Testis (tissue), 3 donors: ENCODE data around the gene MTUS2. TPM values are rescaled to one million over a fixed set of nuclear protein-coding genes. Genes with fewer than 3 reads are reported as not detected.

ENCODE experiments used
- DNase-seq: peaks from one replicate; pipeline ENCODE4 v3.0.0-alpha.2; 2019
- H3K27ac ChIP-seq, 2 donors: fragments of 200-600 bp; sonication (generic); one replicate each; pipeline ENCODE4 v1.5.1; 2019
- H3K27me3 ChIP-seq: fragments of 200-600 bp; sonication (generic); one replicate; pipeline ENCODE4 v1.5.1; 2019
- H3K36me3 ChIP-seq: fragments of 200-600 bp; sonication (generic); one replicate; pipeline ENCODE4 v1.5.1; 2017; ENCODE audit warnings: low read depth; ENCODE audit errors: missing control alignments
- H3K4me1 ChIP-seq: fragments of 200-600 bp; sonication (generic); one replicate; pipeline ENCODE4 v1.5.1; 2019
- H3K4me3 ChIP-seq, 2 donors: fragments of 200-600 bp; sonication (generic); one replicate each; pipeline ENCODE4 v1.5.1; 2017 to 2019
- H3K9me3 ChIP-seq: fragments of 200-600 bp; sonication (generic); one replicate; pipeline ENCODE4 v1.5.1; 2017
- POLR2A ChIP-seq: fragments of 450-650 bp; IDR thresholded peaks from one replicate; pipeline ENCODE4 v1.6.1; 2017; ENCODE audit warnings: antibody characterized with exemption, mild to moderate bottlenecking, moderate library complexity
- WGBS, 2 donors: methylation state at CpG; one replicate each; pipeline ENCODE4 v1.1.5; 2018; 5-methylcytosine and 5-hydroxymethylcytosine counted together
- intact Hi-C: fragments of 100-400 bp; cut with DNase I; formaldehyde crosslinking; loops from one replicate; pipeline ENCODE4 v1.15.1; 2023; ENCODE audit warnings: low total_unique reads
- polyA plus RNA-seq: library from polyadenylated mRNA; stranded (reverse); fragments of 350-450 nt; fragmentation: Illumina TruSeq; extraction: RNeasy Lipid Tissue Mini Kit (QIAGEN cat#74804); gene quantifications from one replicate; pipeline ENCODE4 v1.2.3, GENCODE V29; 2014; ENCODE audit warnings: low read depth, low replicate concordance; ENCODE audit not compliant: insufficient read depth
- total RNA-seq, 2 donors: library from RNA; depleted of rRNA; stranded (reverse); fragments of >200 nt; gene quantifications; one replicate each; pipeline ENCODE4 v1.2.3, GENCODE V29; 2016
- TF ChIP-seq, protein P1 (sequence below), 3 experiments: fragments of 450-650 bp in 2 of 3; fragments of 200-600 bp in 1 of 3; sonication (generic) in 1 of 3; IDR thresholded peaks; one replicate each; pipeline ENCODE4 v1.5.1; 2016 to 2019; ENCODE audit warnings: antibody characterized with exemption in 3 of 3, mild to moderate bottlenecking in 2 of 3, moderate library complexity in 1 of 3

Gene MTUS2
- total and polyA plus RNA-seq, 3 donors from 2014 or later: 2.1 to 9.2 (median 8.3) TPM

GRCh38 chr13:28967029-28967915 lies 147.1 kb downstream of the MTUS2 start:
- TF ChIP-seq, protein P1, sequence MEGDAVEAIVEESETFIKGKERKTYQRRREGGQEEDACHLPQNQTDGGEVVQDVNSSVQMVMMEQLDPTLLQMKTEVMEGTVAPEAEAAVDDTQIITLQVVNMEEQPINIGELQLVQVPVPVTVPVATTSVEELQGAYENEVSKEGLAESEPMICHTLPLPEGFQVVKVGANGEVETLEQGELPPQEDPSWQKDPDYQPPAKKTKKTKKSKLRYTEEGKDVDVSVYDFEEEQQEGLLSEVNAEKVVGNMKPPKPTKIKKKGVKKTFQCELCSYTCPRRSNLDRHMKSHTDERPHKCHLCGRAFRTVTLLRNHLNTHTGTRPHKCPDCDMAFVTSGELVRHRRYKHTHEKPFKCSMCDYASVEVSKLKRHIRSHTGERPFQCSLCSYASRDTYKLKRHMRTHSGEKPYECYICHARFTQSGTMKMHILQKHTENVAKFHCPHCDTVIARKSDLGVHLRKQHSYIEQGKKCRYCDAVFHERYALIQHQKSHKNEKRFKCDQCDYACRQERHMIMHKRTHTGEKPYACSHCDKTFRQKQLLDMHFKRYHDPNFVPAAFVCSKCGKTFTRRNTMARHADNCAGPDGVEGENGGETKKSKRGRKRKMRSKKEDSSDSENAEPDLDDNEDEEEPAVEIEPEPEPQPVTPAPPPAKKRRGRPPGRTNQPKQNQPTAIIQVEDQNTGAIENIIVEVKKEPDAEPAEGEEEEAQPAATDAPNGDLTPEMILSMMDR (IDR thresholded peaks at IDR 0.05): no peak
- no peak for TF ChIP-seq POLR2A
- Histone ChIP-seq H3K27me3 (no peaks in the 10 kb centered on the region), H3K27ac (no peak overlapping the region), H3K36me3 (no peaks in the 10 kb centered on the region), H3K9me3 (no peaks in the 10 kb centered on the region), H3K4me1 (no peaks in the 10 kb centered on the region), H3K4me3 (no peak overlapping the region)
- no peak for DNase-seq
- 84 to 89% methylated on average over 4 of the region's 4 CpGs for WGBS, 2 donors
- intact Hi-C loops: no loop called here

DNA sequence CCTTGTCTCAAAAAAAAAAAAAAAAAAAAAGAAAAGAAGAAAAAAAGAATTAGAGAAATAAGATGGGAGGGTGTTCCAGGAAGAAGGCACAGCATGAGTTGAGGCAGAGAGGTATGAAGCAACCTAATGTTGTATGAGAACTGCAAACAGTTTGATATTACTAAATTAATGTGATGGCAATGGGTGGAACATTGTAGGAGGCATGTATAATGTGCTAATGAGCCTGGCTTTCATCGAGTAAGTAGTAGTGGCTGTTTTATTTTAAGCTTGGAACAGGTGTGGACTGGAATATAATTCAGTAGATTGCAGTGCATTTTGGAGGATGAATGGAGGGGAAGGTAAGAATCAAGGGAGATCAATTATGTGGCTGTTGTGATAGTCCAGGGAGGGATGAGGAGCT lies 156.1 kb downstream of the MTUS2 start:
- H3K9me3 ChIP-seq: no peaks in the 10 kb centered on the region
- H3K4me3 ChIP-seq: no peak overlapping the region
- no peaks in the 10 kb centered on the region for H3K27me3 ChIP-seq
- no peaks in the 10 kb centered on the region for H3K4me1 ChIP-seq
- 79 to 84% methylated on average over 1 of the region's 1 CpG for WGBS, 2 donors
- TF ChIP-seq, protein P1 (IDR thresholded peaks at IDR 0.05): no peak
- TF ChIP-seq POLR2A: no peak
- no peak for DNase-seq
- intact Hi-C loops: no loop called here
- H3K27ac ChIP-seq: no peak overlapping the region
- no peaks in the 10 kb centered on the region for H3K36me3 ChIP-seq

DNA sequence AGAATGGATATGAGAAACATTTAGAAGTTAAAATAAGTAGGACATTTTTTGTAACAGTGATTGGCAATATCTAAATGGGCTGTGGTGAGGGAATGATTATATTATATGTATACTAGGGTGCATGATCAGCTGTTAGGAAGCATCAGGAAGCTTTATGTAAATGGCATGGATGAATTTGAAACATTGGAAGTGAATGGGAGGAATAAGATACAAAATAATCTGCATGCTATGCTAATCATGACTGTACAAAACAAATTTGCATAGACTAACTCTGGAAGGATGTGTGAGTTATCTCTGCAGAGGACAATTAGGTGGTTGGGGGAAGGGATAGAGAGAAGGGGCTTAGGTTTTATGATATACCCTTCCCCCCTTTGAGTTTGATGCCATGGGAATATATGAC lies 156.5 kb downstream of the MTUS2 start:
- H3K9me3 ChIP-seq: no peaks in the 10 kb centered on the region
- no peaks in the 10 kb centered on the region for H3K4me1 ChIP-seq
- no peak overlapping the region for H3K4me3 ChIP-seq
- no peaks in the 10 kb centered on the region for H3K36me3 ChIP-seq
- no peak for DNase-seq
- H3K27me3 ChIP-seq: no peaks in the 10 kb centered on the region
- TF ChIP-seq, protein P1 (IDR thresholded peaks at IDR 0.05): no peak
- no peak for TF ChIP-seq POLR2A
- intact Hi-C loops: no loop called here
- H3K27ac ChIP-seq: no peak overlapping the region

DNA sequence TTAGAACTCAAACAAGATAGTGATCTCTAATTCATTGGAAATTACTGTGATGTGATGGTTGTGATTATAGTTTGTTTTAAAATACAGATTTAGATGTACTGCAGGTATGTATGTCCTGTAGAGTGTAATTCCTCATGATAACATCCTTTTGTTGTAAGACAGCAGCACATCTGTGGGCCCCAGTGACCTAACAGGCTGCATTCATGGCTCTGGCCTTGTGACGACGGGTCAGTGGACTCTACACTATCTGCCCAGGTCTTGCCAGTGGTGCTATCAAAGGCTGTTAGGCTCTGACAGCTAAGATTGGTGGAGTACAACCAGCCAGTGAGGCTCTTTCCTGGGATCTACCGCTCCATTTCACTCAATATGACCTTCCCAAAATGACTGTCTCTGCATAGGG lies 158.4 kb downstream of the MTUS2 start:
- no peak overlapping the region for H3K4me3 ChIP-seq
- DNase-seq: no peak
- WGBS, 2 donors: 85 to 89% methylated on average over 3 of the region's 3 CpGs
- H3K4me1 ChIP-seq: no peaks in the 10 kb centered on the region
- H3K36me3 ChIP-seq: no peaks in the 10 kb centered on the region
- no peak overlapping the region for H3K27ac ChIP-seq
- intact Hi-C loops: no loop called here
- H3K27me3 ChIP-seq: no peaks in the 10 kb centered on the region
- no peaks in the 10 kb centered on the region for H3K9me3 ChIP-seq
- no peak for TF ChIP-seq POLR2A
- TF ChIP-seq, protein P1 (IDR thresholded peaks at IDR 0.05): no peak

DNA sequence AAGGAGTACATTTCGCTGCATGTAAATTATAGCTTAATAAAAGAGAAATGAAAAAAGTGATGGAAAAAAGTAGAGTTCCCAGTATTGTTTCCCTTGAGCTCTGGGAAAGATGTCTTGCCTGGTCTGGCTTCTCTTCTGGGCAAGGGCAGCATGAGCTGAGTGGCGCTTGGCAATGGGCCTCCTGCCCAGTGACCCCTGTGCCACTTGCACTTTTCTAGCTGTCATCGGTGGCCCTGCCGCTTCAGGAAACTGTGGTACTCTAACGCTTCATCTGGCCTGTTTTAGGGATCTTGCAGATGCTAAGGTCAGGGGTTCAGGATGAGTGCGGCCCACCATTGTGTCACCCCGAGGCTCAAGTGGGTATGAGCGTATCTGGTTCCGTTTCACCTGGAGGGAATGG lies 161.4 kb downstream of the MTUS2 start:
- TF ChIP-seq POLR2A: no peak
- TF ChIP-seq, protein P1 (IDR thresholded peaks at IDR 0.05): no peak
- H3K9me3 ChIP-seq: no peaks in the 10 kb centered on the region
- no peak overlapping the region for H3K4me3 ChIP-seq
- intact Hi-C loops: no loop called here
- H3K4me1 ChIP-seq: no peaks in the 10 kb centered on the region
- H3K27me3 ChIP-seq: no peaks in the 10 kb centered on the region
- H3K36me3 ChIP-seq: no peaks in the 10 kb centered on the region
- no peak overlapping the region for H3K27ac ChIP-seq
- DNase-seq: no peak
- 88 to 97% methylated on average over 9 of the region's 9 CpGs for WGBS, 2 donors
